Adipocyte (in vitro differentiated cells): ENCODE results near the gene NKX1-1.

ENCODE experiments used
- DNase-seq: peaks from one replicate; pipeline ENCODE4 v3.0.0-alpha.2; 2015; ENCODE audit warnings: low read depth
- H3K27me3 ChIP-seq: replicated peaks from 2 replicates; pipeline ENCODE4 v1.7.0; 2013; ENCODE audit warnings: mild to moderate bottlenecking, low read length, moderate library complexity; ENCODE audit not compliant: control insufficient read depth, insufficient read depth
- H3K36me3 ChIP-seq: 2 replicates; pipeline ENCODE4 v1.7.0; 2013; ENCODE audit warnings: low read length, mild to moderate bottlenecking, moderate library complexity; ENCODE audit not compliant: control insufficient read depth, insufficient read depth, severe bottlenecking
- H3K4me1 ChIP-seq: 2 replicates; pipeline ENCODE4 v1.7.0; 2013; ENCODE audit warnings: mild to moderate bottlenecking, low read length, moderate library complexity; ENCODE audit not compliant: control insufficient read depth, insufficient read depth
- H3K4me3 ChIP-seq: 2 replicates; pipeline ENCODE4 v1.7.0; 2013; ENCODE audit warnings: mild to moderate bottlenecking, low read length, moderate library complexity
- H3K9ac ChIP-seq: 2 replicates; pipeline ENCODE4 v1.7.0; 2013; ENCODE audit warnings: mild to moderate bottlenecking, low read length, moderate library complexity
- H3K9me3 ChIP-seq: 2 replicates; pipeline ENCODE4 v1.7.0; 2013; ENCODE audit warnings: mild to moderate bottlenecking, low read length, moderate library complexity; ENCODE audit not compliant: control insufficient read depth

Gene NKX1-1

DNA sequence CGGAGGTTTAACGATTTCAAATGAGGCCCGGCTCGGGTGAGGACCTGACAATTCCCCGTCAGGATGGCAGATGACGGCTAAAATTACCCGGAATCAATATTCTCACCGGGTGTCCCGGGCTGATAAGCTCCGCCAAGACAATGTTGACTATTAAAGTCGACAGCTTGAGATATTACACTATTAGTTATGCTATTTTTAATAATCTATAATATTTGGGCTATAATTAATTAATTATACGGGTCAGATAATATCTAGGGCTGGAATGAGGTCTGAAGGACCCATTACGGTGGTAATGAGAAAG, 9.4 kb upstream of the NKX1-1 start:
- no peaks in the 10 kb centered on the region for H3K36me3 ChIP-seq
- no peaks in the 10 kb centered on the region for H3K4me1 ChIP-seq
- H3K27me3 ChIP-seq: peaks cover 52% of the 10 kb centered on the region
- H3K4me3 ChIP-seq: no peak overlapping the region
- H3K9ac ChIP-seq: no peak overlapping the region
- no peaks in the 10 kb centered on the region for H3K9me3 ChIP-seq
- DNase-seq: no peak

DNA sequence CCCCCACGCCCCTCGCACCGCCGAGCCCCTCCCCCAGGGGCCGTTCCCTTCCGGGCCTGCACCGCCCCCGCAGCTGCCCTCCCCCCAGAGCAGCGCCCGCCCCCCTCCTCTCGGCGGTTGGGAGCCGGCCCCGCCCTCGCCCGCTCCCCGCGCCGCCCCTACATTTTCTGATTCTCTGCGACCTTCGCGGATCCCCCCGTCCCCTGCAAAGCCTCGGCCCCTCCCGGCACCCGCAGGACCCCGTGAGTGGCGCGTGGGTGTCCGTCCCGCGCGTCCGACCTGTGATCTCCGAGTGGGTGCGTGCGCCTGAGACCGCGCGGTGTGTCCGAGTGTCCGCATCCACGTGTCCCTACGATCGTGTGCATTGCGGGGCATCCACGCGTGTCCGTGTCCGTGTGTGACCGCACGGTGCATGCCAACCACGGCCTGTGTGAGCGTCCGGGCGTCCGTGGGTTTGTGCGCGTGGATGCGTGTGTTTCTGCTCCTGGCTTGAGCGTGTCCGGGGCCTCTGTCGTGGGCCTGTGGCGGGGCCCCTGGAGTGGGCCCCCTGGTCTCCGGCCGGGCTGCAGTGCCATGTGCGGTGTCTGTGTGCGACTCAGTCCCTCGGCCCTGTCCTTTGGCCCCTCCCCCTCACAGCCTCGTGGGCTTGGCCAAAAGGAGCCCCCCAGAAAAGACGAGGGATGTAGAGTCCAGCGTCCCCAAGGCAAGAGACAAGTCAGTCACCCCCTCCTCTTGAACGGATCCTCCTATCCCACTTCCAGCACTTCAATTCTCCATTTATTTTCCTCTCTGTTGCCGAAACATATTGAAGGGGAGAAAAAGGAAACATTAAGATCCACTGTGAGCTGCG, 8.8 kb upstream of the NKX1-1 start:
- Histone ChIP-seq H3K4me1 (no peaks in the 10 kb centered on the region), H3K36me3 (no peaks in the 10 kb centered on the region), H3K9me3 (no peaks in the 10 kb centered on the region), H3K27me3 (peaks cover 52% of the 10 kb centered on the region), H3K4me3 (no peak overlapping the region), H3K9ac (no peak overlapping the region)
- no peak for DNase-seq

- Histone ChIP-seq H3K9me3 (no peaks in the 10 kb centered on the region), H3K4me3 (no peak overlapping the region), H3K36me3 (no peaks in the 10 kb centered on the region), H3K4me1 (no peaks in the 10 kb centered on the region), H3K27me3 (peaks cover 59% of the 10 kb centered on the region), H3K9ac (no peak overlapping the region)
- DNase-seq: no peak
Observed at GRCh38 chr4:1413687-1414479, 7.6 kb upstream of the NKX1-1 start.

DNA sequence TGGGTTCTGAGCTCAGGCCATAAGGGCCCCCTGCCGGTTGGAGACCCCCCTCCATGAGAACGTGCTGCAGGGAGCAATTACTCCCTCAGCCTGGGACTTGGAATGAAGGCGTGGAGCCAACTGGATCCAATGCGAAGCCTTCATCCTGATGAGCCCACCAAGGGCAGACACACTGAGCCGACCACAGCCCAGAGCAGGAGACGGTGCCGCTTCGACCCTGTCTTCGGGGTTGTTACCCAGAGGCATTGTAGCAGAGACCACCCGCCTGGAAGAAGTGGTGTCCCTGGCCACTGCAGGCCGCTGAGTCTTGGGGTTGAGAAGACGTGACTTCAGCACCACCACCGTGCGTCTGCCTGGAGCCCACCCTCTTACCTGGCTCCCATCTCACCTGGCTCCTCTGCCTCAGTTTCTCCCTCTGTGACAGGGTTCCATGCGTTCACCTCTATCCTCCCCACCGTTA, 7.0 kb upstream of the NKX1-1 start:
- DNase-seq: no peak
- H3K9ac ChIP-seq: no peak overlapping the region
- no peaks in the 10 kb centered on the region for H3K36me3 ChIP-seq
- peaks cover 65% of the 10 kb centered on the region for H3K27me3 ChIP-seq
- no peaks in the 10 kb centered on the region for H3K4me1 ChIP-seq
- no peak overlapping the region for H3K4me3 ChIP-seq
- no peaks in the 10 kb centered on the region for H3K9me3 ChIP-seq

- H3K4me3 ChIP-seq: no peak overlapping the region
- no peak for DNase-seq
- H3K27me3 ChIP-seq: peaks cover 68% of the 10 kb centered on the region
- no peaks in the 10 kb centered on the region for H3K36me3 ChIP-seq
- no peaks in the 10 kb centered on the region for H3K9me3 ChIP-seq
- no peak overlapping the region for H3K9ac ChIP-seq
- H3K4me1 ChIP-seq: no peaks in the 10 kb centered on the region
Observed at GRCh38 chr4:1412376-1413203, 6.3 kb upstream of the NKX1-1 start.

- H3K9me3 ChIP-seq: no peaks in the 10 kb centered on the region
- no peak overlapping the region for H3K9ac ChIP-seq
- no peaks in the 10 kb centered on the region for H3K36me3 ChIP-seq
- peaks cover 74% of the 10 kb centered on the region for H3K27me3 ChIP-seq
- DNase-seq: no peak
- no peaks in the 10 kb centered on the region for H3K4me1 ChIP-seq
- no peak overlapping the region for H3K4me3 ChIP-seq
Observed at GRCh38 chr4:1411436-1412375, 5.5 kb upstream of the NKX1-1 start.

- H3K27me3 ChIP-seq: peaks cover 69% of the 10 kb centered on the region
- no peaks in the 10 kb centered on the region for H3K36me3 ChIP-seq
- H3K9ac ChIP-seq: no peak overlapping the region
- DNase-seq: peak; percentile 69
- no peaks in the 10 kb centered on the region for H3K4me1 ChIP-seq
- no peaks in the 10 kb centered on the region for H3K9me3 ChIP-seq
- no peak overlapping the region for H3K4me3 ChIP-seq
Observed at GRCh38 chr4:1410491-1411325, 4.5 kb upstream of the NKX1-1 start.

GRCh38 chr4:1409491-1410425, 3.5 kb upstream of the NKX1-1 start:
- no peaks in the 10 kb centered on the region for H3K36me3 ChIP-seq
- H3K27me3 ChIP-seq: peaks cover 67% of the 10 kb centered on the region
- H3K9me3 ChIP-seq: no peaks in the 10 kb centered on the region
- no peak overlapping the region for H3K9ac ChIP-seq
- no peaks in the 10 kb centered on the region for H3K4me1 ChIP-seq
- no peak for DNase-seq
- H3K4me3 ChIP-seq: no peak overlapping the region

DNA sequence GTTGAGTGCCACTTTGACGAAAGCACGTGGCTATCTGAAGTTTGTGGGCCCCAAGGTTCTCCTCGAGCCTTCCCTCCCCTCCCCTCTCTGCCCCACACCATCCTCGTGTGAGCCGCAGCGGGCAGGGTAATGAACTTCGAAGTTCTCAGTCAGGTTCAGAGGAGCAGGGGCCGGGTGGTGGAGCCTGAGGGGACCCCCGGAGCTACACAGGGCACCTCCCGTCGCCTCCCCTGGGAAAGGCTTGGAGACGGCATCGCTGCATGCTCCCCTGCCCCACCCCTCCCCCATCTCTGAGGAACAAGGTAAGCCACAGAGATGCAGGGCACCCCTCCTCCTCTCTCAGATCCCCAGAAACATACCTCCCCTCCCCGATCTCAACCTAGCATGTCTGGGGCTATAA, 2.8 kb upstream of the NKX1-1 start:
- H3K4me3 ChIP-seq: no peak overlapping the region
- H3K9ac ChIP-seq: no peak overlapping the region
- DNase-seq: no peak
- no peaks in the 10 kb centered on the region for H3K9me3 ChIP-seq
- peaks cover 67% of the 10 kb centered on the region for H3K27me3 ChIP-seq
- H3K36me3 ChIP-seq: no peaks in the 10 kb centered on the region
- no peaks in the 10 kb centered on the region for H3K4me1 ChIP-seq
